Gastroesophageal sphincter (tissue), 3 donors: ENCODE data around the gene STXBP6.

ENCODE experiments used
- POLR2A ChIP-seq, 2 donors: fragments of 450-650 bp; IDR thresholded peaks; one replicate each; pipeline ENCODE4 v1.6.1; 2017; ENCODE audit warnings: antibody characterized with exemption in 2 of 2, mild to moderate bottlenecking in 2 of 2, moderate library complexity in 1 of 2
- TF ChIP-seq, protein P1 (sequence below), 4 experiments: fragments of 200-600 bp in 2 of 4; fragments of 450-650 bp in 2 of 4; sonication (generic) in 1 of 4; IDR thresholded peaks; one replicate each; pipeline ENCODE4 v1.5.1; 2017 to 2019; ENCODE audit warnings: antibody characterized with exemption in 4 of 4, mild to moderate bottlenecking in 2 of 4, moderate library complexity in 2 of 4

DNA sequence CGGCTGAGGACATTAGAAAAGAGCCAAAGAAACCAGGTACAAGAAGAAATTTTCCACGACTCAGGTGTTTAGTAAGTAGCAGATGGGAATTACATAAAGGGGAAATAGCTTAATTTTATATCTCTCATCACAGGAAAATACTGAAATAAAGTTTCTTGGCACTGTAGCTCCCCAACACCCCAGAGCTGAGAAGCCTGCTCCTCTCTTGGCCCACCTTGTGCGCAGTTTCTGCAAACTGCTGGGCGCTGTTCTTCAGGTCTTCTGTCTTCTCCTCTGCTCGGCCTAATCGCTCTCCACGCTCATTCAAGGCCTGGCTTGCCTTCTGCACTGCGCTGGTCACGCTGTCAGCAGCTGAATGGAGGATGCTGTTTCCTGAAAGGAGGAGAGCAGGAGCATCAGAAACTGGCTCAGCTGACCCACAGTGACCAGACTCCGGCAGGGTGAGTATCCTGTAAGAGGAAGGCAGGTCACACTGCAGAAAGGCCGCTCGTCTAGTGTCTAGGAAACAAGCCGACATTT lies 231.1 kb downstream of the STXBP6 start:
- no peak for TF ChIP-seq POLR2A (IDR thresholded peaks at IDR 0.05)
- TF ChIP-seq, protein P1, sequence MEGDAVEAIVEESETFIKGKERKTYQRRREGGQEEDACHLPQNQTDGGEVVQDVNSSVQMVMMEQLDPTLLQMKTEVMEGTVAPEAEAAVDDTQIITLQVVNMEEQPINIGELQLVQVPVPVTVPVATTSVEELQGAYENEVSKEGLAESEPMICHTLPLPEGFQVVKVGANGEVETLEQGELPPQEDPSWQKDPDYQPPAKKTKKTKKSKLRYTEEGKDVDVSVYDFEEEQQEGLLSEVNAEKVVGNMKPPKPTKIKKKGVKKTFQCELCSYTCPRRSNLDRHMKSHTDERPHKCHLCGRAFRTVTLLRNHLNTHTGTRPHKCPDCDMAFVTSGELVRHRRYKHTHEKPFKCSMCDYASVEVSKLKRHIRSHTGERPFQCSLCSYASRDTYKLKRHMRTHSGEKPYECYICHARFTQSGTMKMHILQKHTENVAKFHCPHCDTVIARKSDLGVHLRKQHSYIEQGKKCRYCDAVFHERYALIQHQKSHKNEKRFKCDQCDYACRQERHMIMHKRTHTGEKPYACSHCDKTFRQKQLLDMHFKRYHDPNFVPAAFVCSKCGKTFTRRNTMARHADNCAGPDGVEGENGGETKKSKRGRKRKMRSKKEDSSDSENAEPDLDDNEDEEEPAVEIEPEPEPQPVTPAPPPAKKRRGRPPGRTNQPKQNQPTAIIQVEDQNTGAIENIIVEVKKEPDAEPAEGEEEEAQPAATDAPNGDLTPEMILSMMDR (IDR thresholded peaks at IDR 0.05): no peak
